Pons (tissue), 1 donor: ENCODE measurements around the gene ZNF552.
"Not testable (repeated sequence)": the region's sequence is repeated elsewhere in the genome, so short reads cannot be mapped to it uniquely, and the experiment has no call there.

ENCODE experiments used
- DNase-seq: peaks from one replicate; pipeline ENCODE4 v3.0.0-alpha.2; 2016; ENCODE audit warnings: low spot score

Gene ZNF552

DNA sequence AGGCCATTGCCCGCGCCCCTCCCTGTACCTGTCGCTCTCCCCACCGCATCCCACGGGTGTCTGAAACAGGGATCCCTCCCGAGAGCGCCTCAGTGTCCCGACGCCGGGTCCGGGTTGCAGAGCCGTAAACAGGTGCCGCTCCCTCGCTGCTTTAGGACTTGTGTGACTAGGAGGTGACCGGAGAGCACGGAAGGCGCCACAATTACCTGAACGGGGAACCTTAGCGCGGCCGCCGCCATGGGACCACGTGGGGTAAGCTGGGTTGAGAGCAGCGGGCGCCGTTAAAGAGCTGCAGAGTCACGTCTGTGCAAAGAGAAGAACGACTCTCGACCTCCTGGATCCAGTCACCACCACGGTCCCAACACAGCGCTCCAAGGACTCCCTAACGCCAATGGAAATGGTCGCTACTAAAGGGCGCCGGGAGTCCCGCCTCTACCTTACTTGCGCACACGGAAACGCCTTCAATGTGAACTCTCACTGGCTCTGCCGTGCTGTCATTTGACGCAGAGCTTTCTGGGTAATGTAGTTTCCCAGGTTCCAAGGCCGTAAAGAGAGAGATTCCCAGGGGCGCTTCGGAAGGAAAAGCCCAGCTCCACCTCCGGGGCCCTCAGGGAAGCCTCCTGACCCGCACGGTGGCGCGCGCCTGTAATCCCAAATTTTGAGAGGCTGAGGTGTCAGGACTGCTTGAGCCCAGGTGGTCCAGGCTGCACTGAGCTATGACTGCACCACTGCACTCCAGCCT is at the start of gene ZNF552:
Gene ZNF552, minus strand, starts transcription at position 409 of the 742 bp plus-strand sequence. Its CDS starts 170 bp downstream, at position 239.
- peak; percentile 97 for DNase-seq

DNA sequence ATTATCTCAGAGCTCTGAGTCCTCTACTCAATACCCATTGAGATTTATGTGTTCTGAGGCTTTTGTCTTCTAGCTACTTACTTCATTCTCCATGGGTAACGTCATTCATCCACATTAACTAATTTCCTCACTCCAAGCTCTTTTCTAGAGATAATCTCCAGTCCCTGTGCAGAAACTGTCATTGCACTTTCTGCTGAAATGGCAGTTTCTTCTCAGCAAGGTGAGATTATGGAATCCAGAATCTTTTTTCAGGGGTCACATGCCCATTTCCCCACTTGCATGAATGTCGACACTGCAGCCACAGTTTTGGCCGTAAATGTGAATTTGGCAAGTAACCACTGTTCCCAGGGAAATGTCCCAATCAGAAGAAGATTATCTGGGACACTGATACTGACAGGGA is 47.6 kb upstream of the ZNF552 start:
- DNase-seq: not testable (repeated sequence)

DNA sequence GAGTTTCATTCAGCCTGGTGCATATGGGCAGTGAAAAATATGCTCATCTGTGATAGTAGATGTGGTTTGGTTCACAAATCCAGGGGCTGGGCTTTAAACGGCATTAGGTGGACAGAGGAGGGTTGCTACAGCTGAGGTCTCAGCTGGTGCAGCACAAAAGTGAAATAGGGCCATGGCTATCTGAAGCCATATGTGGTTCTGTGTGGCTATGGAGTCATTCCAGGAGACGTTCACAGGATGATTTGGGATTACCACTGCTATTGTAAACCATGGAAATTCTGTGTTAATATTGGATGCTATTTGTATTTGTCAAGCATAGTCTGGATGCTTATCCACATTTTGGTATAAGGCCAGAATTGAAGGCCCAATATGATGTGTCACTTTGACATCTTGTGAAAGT is 39.4 kb upstream of the ZNF552 start:
- DNase-seq: not testable (repeated sequence)

DNA sequence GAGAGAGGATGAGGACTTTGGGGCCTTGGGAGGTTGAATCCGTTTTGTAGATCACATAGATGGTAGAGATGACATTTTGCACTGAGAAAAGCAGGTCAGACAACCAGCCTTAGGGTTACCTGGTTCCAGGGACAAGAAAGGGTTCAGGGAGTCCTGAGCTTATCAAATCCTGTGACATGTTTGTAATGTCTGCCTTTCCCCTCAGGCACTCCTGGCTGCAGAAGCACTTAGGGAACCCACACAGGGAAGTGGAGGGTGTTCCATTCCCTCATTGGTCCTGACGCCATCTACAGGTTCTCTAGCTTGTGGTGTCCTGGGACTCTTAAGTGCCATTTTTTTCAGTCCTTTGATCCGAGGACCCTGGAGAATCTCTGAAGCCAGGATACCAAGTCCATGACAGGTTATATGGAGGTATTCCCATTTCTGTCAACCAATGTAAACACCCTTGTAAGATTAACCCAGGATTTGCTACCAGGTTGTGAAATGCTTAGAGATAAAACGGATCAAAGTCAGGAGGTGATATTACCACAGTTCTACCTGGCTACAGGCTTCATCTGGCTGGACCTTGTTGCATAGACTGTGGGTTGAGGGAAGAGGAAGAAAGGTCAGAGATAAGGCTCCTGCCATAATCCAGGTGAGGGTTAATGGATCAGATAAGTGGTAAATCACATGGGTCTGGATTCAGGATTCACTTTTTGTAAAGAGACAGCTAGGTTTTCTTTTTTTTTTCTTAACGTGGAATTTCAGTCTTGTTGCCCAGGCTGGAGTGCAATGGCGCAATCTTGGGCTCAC is 37.3 kb upstream of the ZNF552 start:
- not testable (repeated sequence) for DNase-seq

DNA sequence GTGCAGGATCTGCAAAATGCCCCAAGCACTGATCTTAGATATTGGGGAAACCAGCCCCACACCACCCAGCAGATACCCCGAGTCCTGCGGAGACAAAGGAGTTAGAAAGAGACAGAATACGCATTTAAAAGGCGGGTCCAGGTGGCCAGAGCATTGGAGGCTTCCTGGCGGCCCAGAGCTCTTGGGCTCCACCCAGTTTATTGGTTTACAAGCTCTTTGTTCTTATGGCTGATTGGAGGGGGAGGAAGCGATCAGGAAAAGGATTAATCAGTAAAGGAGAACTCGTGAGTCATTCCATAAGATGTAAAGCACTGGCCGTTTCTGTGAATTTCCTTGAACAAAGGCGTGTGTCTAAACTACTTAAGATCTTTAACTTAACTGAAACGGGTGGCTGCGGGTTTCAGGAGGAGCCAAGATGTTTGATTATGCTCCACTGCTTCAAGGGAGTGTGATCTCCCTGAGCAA is 35.9 kb upstream of the ZNF552 start:
- no peak for DNase-seq

DNA sequence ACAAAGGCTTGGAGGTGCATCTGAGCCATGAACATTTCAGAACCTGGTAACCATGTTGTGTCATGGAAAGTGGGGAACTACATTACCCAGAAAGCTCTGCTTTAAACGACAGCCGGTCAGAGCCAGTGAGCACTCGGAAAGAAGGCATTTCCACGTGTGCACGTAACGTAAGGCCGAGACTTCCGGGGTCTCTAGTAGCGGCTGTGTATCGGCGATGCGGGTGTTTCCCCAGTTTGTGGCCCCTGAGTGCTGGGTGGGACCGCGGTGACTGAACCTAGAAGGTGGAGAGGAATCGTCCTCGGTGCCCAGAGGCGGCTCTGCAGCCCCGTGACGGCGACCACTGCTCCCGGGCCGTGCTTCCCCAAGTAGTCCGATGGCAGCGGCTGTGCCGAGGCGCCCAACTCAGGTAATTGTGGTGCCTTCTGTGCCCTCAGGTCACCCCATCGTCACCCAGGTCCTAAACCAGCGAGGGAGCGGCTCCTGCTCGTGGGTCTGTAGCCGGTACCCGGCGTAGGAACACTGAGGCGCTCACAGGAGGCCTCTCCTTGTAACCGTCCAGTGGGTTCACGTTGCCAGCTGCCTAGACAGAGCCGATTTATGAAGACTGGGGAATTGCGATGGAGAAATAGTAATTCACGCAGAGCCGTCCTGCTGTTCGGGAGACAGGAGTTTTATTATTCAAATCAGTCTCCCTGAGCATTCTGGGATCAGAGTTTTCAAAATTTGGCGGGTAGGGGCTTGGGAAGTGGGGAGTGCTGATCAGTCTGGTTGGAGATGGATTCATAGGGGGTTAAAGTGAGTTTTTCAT is 35.2 kb upstream of the ZNF552 start, which contains the start of gene ZNF587:
Gene ZNF587, plus strand, starts transcription at position 194 of the 808 bp plus-strand sequence. Its CDS starts 180 bp downstream, at position 374.
- DNase-seq: peak; percentile 89

DNA sequence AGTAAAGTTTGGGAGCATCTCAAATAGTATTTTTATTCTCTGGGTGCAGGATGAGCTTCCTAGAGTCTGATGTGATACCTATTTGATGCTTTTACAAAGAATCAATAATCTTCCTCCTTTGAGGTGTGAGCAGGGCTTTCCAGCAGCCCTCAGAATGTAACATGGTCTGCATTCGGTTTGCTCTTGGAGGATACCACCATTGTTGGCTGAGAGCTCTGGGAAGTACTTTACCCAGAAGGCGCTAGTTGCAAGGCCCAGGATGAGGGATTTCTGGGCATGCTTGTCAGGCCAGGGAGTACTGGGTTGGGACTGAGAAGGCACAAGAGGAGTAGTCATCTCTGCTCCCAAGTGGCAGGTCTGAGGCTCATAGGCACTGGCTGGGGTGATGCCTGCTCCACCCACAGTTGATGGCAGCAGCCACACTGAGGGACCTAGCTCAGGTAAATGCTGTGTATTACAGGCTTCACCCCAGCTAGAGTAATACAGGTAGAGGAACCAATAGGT is 34.5 kb upstream of the ZNF552 start:
- not testable (repeated sequence) for DNase-seq

DNA sequence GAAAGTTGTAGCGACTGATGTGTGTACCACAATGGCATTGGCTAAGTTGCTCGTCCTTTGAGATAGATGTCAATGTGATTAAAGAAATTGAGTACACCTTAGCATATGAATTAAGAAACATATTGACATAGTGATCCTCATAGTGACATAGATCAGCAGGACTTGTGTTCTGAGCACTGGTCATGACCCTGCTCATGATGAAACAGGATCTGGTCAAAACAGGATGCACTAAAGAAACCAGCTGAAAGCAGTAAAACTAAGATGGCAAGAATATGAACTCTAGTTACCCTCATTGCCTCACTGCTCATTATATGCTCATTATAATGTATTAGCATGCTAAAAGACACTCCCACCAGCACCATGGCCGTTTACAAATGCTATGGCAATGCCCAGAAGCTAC is 32.5 kb upstream of the ZNF552 start:
- DNase-seq: not testable (repeated sequence)

DNA sequence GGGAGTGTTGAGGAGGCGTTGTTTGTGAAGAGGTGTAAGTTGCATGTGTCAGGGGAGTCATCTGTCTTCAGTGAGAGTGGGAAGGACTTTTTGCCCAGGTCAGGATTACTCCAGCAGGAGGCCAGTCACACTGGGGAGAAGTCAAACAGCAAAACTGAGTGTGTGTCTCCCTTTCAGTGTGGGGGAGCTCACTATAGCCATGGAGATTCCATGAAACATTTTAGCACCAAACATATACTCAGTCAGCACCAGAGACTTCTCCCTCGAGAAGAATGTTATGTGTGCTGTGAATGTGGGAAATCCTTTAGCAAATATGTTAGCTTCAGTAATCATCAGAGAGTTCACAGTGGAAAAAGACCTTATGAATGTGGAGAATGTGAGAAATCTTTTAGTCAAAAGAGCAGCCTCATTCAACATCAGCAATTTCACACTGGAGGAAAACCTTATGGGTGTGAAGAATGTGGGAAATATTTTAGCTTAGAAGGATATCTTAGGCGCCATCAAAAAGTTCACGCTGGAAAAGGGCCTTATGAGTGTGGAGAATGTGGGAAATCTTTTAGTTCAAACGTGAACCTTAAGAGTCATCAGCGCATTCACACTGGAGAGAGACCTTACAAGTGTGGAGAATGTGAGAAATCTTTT is 26.5 kb upstream of the ZNF552 start:
- no peak for DNase-seq

DNA sequence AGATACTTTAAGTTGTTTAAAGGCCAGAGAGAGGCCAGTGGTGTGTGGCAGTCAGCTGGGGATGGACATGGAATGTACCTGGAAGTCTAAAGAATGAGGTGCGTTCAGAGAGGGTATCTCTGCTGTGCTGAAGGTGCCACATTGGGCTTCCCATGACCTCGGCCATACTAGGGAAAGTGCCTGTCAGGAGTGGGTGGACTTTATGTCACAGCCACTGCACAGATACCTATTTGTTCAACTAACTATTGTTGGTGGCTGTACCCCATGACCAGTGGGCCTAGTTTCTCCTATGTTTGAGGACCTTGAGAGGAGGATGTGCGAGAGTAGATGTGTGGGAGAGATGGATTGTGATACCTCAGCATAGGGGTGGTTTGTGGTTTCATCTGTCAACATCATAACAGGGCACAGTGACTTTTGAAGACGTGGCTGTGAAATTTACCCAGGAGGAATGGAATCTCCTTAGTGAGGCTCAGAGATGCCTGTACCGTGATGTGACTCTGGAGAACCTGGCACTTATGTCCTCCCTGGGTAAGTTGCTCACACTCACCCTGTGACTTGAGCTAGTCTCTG is 24.0 kb upstream of the ZNF552 start:
- DNase-seq: not testable (repeated sequence)

DNA sequence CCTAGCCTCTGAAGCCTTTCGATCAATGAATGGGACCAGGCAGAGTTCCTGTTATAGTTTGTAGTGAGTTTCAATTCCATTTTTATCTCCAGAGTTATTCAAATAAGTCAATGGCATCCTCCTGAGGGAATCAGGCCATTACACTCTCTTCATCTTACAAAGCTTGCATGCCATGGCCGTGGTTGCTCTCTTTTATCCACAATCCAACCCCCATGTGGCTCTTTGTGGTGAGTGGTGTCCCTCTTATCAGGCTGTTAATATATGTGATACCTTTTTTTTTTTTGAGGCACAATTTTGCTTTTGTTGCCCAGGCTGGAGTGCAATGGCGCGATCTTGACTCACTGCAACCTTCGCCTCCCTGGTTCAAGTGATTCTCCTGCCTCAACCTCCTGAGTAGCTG is 22.3 kb upstream of the ZNF552 start:
- not testable (repeated sequence) for DNase-seq

DNA sequence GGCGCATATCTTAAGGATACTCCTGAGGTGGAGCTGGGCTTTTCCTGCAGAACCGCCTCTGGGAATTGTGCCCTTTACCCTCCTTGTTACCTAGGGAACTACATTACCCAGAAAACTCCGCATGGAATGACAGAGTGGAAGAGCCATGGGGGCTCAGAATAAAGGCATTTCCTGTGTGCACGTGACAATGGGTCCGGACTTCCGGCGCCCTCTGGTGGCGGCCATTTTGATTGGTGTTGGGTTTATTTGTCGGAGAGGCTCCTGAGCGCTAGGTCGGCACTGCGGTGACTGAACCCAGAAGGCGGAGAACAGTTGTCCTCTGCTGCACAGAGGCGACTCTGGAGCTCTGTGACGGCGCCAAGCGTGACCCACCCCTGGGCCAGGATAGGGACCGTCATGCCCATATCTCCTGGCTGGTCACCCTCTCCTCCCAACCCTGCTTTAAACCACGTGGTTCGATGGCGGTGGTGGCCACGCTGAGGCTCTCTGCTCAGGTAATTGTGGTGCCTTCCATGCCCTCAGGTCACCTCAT is 15.4 kb upstream of the ZNF552 start, which contains the start of gene ZNF587B:
Gene ZNF587B, plus strand, starts transcription at position 229 of the 532 bp plus-strand sequence. Its CDS starts 230 bp downstream, at position 459.
- peak; percentile 42 for DNase-seq

DNA sequence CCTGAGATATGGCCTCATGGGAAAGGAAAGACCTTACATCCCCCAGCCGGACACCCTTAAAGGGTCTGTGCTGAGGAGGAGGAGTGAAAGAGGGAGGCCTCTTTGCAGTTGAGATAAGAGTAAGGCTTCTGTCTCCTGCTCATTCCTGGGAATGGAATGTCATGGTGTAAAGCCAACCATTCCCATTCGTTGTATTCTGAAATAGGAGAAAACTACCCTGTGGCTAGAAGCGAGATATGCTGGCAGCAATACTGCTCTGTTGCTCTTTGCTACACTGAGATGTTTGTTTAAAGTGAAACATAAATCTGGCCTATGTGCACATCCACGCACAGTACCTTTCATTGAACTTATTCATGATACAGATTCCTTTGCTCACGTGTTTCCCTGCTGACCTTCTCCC is 14.6 kb upstream of the ZNF552 start:
- no peak for DNase-seq

DNA sequence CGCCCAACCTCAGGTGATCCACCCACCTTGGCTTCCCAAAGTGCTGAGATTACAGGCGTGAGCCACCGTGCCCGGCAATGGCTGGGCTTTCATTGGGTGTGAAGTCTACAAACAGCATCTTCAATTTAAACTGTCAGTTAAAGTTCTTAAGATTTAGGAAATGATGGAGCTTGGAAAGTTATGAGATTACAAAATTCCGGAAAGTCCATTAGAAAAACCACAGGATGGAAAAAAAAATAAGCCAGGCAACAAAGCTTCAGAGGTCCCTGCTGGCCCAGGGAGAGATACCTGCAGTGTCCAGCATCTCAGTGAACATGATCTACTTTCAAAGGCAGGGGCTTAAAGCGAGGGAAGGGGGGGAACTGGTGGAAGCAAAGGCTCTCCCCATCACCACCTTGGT is 10.8 kb upstream of the ZNF552 start:
- no peak for DNase-seq

DNA sequence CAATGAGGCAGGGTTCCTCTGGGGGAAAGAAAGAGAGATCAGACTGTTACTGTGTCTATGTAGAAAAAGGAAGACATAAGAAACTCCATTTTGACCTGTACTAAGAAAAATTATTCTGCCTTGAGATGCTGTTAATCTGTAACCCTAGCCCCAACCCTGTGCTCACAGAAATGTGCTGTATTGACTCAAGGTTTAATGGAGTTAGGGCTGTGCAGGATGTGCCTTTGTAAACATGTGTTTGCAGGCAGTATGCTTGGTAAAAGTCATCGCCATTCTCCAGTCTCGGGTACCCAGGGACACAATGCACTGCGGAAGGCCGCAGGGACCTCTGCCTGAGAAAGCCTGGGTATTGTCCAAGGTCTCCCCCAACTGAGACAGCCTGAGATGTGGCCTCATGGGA is 8.9 kb upstream of the ZNF552 start:
- not testable (repeated sequence) for DNase-seq

DNA sequence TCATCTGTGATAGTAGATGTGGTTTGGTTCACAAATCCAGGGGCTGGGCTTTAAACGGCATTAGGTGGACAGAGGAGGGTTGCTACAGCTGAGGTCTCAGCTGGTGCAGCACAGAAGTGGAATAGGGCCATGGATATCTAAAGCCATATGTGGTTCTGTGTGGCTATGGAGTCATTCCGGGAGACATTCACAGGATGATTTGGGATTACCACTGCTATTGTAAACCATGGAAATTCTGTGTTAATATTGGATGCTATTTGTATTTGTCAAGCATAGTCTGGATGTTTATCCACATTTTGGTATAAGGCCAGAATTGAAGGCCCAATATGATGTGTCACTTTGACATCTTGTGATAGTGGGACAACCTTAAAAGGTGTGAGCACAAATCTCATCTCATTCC is 8.4 kb upstream of the ZNF552 start:
- DNase-seq: not testable (repeated sequence)

DNA sequence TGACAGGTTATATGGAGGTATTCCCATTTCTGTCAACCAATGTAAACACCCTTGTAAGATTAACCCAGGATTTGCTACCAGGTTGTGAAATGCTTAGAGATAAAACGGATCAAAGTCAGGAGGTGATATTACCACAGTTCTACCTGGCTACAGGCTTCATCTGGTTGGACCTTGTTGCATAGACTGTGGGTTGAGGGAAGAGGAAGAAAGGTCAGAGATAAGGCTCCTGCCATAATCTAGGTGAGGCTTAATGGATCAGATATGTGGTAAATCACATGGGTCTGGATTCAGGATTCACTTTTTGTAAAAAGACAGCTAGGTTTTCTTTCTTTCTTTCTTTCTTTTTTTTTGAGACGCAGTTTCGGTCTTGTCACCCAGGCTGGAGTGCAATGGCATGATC is 6.8 kb upstream of the ZNF552 start:
- DNase-seq: not testable (repeated sequence)

DNA sequence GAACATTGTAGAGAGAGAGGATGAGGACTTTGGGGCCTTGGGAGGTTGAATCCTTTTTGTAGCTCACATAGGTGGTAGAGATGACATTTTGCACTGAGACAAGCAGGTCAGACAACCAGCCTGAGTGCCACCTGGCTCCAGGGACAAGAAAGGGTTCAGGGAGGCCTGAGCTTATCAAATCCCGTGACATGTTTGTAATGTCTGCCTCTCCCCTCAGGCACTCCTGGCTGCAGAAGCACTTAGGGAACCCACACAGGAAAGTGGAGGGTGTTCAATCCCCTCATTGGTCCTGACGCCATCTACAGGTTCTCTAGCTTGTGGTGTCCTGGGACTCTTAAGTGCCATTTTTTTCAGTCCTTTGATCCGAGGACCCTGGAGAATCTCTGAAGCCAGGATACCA is 6.4 kb upstream of the ZNF552 start:
- not testable (repeated sequence) for DNase-seq

DNA sequence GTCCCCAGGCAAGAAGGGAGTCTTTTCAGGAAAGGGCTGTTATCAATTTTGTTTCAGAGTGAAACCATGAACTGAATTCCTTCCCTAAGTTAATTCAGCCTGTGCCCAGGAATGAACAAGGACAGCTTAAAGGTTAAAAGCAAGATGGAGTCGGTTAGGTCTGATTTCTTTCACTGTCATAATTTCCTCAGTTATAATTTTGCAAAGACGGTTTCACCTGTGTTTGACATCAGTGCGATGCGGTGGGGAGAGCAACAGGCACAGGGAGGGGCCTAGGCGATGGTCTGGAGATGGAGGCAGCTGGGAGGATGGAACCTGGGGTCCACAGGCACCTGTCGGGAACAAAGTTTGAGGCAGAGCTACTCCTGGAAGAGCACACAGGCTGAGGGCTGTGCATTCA is 5.9 kb upstream of the ZNF552 start:
- DNase-seq: no peak

DNA sequence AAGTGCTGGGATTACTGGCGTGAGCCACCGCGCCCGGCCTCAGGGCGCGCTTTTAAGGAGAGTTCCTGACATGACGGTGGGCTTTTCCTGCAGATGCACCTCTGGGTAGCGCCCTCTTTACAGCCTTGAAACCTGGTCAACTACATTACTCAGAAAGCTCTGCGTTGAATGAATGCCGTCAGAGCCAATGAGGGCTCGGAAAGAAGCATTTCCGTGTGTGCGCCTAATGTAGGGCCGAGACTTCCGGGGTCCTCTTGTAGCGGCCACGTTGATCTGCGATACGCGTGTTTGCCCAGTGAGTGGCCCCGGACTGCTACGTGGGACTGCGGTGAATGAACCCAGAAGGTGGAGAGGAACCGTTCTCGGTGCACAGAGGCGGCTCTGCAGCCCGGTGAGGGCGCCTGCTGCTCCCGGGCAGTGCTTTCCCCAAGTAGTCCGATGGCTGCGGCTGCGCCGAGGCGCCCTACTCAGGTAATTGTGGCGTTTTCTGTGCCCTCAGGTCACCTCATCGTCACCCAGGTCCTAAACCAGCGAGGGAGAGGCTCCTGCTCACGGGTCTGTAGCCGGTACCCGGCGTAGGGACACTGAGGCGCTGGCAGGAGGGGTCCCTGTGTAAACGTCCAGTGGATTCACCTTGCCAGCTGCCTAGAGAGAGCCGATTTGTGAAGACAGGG is 4.9 kb upstream of the ZNF552 start:
- DNase-seq: peak; percentile 92
